NCI-H2081 (cell line): ENCODE data around the gene DIAPH3.
A peak's percentile ranks its signal among the peaks of the same experiment; 100 is the strongest.

Experiments
- DNase-seq, 2 experiments: peaks; one replicate each; lab custom pipeline; 2025; lab: John Stamatoyannopoulos, UW

The DIAPH3 gene

DNA sequence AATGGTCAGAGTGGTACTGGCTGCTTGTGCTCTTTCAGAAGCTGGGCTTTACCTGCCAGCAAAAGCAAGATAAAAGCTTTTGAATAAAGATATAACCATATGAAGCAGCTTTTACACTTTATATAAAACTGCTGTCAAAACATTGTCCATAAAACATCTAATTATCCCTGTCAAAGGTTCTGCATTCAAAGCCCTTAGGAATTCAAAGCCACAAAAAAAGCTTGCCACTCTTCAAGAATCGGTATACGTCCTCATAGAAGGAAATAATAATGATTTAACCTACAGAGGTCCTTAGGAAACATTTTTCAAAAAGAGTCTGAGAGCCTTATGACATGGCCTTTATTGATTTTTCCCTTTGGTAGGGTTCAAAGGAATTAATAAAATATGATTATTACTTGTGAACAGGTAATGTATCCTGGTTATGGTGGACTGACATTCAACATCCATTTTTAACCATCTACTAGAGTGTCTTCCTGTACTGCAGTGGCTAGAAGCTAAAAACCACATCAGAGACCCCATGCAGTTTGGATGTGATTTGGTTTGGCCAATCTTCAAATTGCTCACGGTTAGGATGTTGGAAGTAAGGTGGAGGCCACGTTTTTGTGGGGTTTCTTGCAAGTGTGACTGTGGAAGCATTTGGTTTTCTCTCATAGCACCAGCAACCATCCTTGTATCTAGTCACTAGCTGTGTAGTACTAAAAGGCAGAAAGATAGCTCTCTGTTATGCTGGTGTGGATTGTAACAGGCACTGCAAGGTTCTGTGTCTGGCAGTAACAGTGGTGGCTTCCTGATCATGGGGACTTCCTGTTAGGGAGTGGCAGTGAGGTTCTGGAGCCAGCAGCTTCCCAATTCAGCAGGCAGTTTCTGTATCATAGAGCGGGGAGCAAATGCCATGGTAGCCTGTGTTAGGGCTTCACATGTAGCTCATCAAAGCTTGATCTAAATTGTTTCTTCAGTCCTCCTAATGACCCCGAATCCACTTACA lies 441.5 kb downstream of the DIAPH3 start:
- DNase-seq: no peak

DNA sequence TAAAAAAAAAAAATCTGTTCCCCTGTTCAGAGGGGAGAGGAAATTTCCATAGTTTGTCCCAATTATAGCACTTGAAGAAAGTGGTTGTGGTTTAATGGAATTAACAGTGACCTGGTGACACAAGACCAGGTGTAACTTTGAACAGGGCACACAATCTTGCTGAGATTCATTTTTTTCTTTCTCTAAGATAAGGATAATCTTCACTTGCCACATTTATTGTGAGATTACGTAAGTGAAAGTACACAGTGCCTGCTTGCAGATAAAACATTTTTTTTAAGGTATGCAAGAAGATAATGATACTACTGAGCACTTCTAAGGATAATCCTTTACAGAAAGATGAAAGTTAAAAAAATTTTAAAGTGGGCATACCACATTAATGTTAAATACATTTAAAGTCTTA lies 448.1 kb downstream of the DIAPH3 start:
- no peak for DNase-seq

- no peak for DNase-seq
These were observed 452.6 kb downstream of the DIAPH3 start for GRCh38 chr13:59710996-59711701.

- no peak for DNase-seq
These were observed 453.3 kb downstream of the DIAPH3 start for GRCh38 chr13:59710416-59710815.

- DNase-seq: no peak
These were observed 457.4 kb downstream of the DIAPH3 start for GRCh38 chr13:59706101-59706976.

DNA sequence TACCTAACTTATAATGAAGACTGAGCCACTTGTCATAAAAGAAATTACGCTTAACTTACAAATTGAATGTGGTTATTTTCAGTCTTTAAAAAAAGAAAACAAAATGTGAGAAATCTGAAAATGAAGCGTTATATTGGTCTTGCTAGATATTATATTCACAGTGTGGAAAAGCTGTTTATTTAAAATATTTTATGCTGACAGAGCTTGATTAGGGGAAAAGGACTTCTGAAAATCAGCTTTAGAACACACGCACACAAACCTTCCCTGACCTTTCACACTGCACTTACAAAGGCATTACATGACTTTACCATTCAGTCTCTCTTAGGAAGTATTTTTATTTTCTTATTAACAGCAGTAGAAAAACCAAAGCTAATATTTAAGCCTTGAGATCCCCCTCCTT lies 461.5 kb downstream of the DIAPH3 start:
- no peak for DNase-seq

GRCh38 chr13:59701261-59701660 lies 462.5 kb downstream of the DIAPH3 start:
- DNase-seq: no peak

GRCh38 chr13:59700281-59700680 lies 463.4 kb downstream of the DIAPH3 start:
- DNase-seq: no peak

DNA sequence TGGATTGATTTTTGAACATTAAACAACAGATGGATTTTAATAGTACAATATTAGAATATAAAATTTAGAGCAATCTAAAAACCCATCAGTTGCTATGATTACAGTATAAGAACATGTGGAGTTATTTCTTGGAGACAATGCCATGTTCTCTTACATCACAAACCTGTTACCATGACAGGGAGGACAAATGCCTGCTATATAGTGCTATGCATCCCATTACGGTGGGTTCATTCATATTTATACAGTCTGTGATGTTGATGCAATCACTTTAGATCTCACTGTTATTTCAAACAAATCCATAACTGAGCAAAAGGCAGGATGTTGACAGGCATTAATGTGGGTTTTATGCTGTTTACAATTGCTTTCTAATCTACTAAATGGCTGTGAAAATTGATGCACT lies 467.5 kb downstream of the DIAPH3 start:
- no peak for DNase-seq

- no peak for DNase-seq
These were observed 472.1 kb downstream of the DIAPH3 start for GRCh38 chr13:59691501-59692066.

DNA sequence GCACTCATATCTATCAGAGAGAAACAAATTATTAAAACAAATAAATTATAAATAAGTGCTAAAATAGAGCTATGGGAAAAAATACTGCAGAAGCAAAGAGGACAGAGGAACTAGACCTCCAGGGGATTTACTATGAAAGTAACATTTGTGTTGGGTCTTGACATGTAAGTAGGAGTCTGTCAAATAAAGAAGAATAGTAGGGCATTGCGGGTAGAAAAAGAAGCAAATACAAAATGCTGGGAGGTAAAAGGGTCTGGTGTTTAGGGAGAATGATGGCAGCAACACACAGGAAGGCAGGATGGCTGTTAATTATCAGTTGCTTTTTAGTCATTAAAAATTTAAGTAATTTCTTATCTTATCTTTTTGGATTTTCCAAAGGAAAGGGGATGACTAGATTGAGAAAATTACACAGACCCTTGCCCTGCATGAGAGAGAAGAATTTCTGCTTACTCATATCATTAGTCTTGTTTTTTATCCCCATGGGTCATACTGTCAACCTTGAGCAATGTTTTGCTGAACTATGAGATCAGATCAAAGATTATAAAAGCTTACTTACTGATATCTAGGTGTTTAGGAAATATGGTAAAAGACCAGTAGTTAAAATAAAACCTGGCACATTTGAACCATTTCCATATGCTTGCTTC lies 472.7 kb downstream of the DIAPH3 start:
- DNase-seq: no peak

- no peak for DNase-seq
These were observed 474.7 kb downstream of the DIAPH3 start for GRCh38 chr13:59689057-59689456.

DNA sequence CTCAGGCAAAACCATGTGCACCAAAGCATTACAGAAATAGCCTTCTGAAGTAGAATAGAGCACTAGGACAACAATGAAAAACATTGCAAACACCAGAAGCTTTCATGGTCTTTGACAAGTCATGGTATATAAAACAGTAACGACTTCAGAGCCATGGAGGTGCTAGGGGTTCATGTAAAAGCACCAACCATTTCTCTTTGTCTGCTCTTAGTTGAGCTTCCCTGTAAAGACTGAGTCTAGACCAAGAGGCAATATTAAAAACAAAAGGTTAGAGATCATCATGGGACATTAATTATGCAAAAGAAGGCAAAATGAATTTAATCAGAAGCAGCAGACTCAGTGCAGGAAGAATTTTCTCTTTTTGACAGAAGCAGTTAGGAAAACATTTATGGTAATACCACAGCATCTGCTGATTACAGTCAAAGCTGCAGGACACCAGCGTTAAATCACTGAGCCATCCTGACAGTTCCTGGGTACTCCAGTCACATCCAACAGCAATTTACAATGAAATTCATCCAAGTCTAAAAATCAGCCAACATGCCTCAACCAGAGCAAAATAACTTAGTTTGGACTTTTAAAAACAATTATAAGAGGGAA lies 476.8 kb downstream of the DIAPH3 start:
- DNase-seq: no peak

DNA sequence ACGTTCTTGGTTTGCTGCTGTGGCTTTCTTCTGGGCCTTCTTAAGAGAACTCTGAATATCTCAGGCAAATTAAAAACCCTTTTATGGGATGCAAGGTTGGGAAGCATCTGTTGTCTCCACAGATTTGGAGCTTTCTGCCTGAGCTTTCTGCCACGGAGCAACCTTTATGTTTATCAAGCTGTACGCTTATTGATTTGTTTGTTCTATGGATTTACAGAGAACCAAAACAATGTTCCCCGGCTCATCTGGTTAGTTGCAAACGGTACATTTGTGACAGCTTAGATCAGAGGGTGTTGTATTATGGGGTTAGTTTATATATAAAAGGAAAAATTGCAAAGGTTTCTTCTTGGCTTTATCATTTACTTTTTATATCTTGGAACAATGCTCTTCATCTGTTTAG lies 479.6 kb downstream of the DIAPH3 start:
- no peak for DNase-seq

GRCh38 chr13:59681636-59682311 lies 482.0 kb downstream of the DIAPH3 start:
- no peak for DNase-seq

DNA sequence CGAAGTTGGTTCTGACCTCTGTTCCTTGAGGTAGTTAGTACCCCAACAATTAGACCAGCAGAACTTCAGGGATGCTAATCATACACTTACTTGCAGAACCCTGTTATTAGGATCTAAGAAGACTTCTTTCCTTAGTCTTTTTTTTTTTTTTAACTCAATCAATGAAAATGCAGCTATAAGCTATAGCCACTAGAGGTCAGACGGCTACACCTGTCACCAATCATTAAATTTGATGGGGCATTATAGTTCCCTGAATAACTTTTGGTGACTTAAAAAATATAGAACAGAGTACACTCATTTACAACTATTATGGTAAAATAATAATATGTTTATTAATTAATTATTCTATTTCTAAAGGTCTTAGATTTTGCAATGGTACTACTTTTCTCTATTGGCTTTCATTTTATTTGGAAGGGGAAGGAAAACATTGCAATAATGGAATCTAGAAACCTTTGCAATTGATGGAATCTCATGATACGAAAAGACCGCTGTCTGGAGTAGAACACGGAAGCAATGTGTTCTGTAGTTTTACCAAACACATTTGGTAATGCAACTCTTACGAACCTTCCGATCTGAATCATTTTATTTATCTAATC lies 483.2 kb downstream of the DIAPH3 start:
- no peak for DNase-seq

DNA sequence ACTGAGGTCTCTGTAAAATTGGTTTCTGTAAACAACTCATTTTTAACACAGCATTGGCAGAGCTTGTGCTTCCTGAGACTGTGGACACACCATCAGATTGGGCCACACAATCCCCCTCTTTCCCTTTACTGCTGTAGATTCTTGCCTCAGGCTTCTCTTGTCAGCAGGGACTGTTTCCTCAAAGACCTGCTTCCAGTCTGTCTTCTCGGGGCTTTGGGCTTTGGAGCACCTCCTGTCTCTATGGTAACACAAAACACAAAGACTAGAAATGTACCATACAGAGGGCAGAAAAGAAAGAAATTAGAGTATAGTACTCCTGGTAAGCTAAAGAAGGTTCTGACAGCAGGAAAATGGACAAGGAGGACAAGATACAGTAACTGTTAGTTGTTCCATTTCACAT lies 484.5 kb downstream of the DIAPH3 start:
- DNase-seq: no peak

- peak; percentile 19 to 57 for DNase-seq
These were observed 485.5 kb downstream of the DIAPH3 start for GRCh38 chr13:59677966-59678814.

GRCh38 chr13:59677430-59677829 lies 486.3 kb downstream of the DIAPH3 start:
- no peak for DNase-seq
